GF-D8 (cell line): ENCODE data around the gene MEGF6.

Experiments used
- DNase-seq: peaks from one replicate; lab custom pipeline; 2025; lab: John Stamatoyannopoulos, UW

The MEGF6 gene

GRCh38 chr1:3469104-3469848 lies 142.0 kb downstream of the MEGF6 start:
- no peak for DNase-seq

GRCh38 chr1:3468236-3469103 lies 142.8 kb downstream of the MEGF6 start:
- DNase-seq: no peak

GRCh38 chr1:3467096-3468036 lies 143.9 kb downstream of the MEGF6 start:
- DNase-seq: no peak

- DNase-seq: no peak
These were observed 144.8 kb downstream of the MEGF6 start for GRCh38 chr1:3466366-3467075.

GRCh38 chr1:3465935-3466321 lies 145.4 kb downstream of the MEGF6 start:
- no peak for DNase-seq

GRCh38 chr1:3465091-3465934 lies 146.0 kb downstream of the MEGF6 start:
- DNase-seq: no peak

GRCh38 chr1:3464649-3465025 lies 146.7 kb downstream of the MEGF6 start:
- no peak for DNase-seq

GRCh38 chr1:3463891-3464648 lies 147.2 kb downstream of the MEGF6 start:
- no peak for DNase-seq

GRCh38 chr1:3463408-3463863 lies 147.9 kb downstream of the MEGF6 start:
- DNase-seq: no peak

GRCh38 chr1:3463013-3463385 lies 148.3 kb downstream of the MEGF6 start:
- DNase-seq: no peak

- no peak for DNase-seq
These were observed 148.8 kb downstream of the MEGF6 start for GRCh38 chr1:3462356-3463012.

GRCh38 chr1:3461934-3462275 lies 149.4 kb downstream of the MEGF6 start:
- DNase-seq: no peak

GRCh38 chr1:3461238-3461933 lies 149.9 kb downstream of the MEGF6 start:
- DNase-seq: no peak

GRCh38 chr1:3460672-3461131 lies 150.6 kb downstream of the MEGF6 start:
- no peak for DNase-seq

GRCh38 chr1:3459940-3460671 lies 151.2 kb downstream of the MEGF6 start:
- DNase-seq: no peak

- no peak for DNase-seq
These were observed 152.0 kb downstream of the MEGF6 start for GRCh38 chr1:3459051-3459908.
